UCSD-AML1 (cell line): ENCODE data around the gene IKZF3.
"Not testable (repeated sequence)": the region's sequence is repeated elsewhere in the genome, so short reads cannot be mapped to it uniquely, and the experiment has no call there.

ENCODE experiments used
- DNase-seq: peaks from one replicate; lab custom pipeline; 2025; ENCODE audit not compliant: unreplicated experiment; lab: John Stamatoyannopoulos, UW

The IKZF3 gene

GRCh38 chr17:39742126-39742855, 121.8 kb downstream of the IKZF3 start:
- no peak for DNase-seq

- DNase-seq = peak; percentile 74
Observed at GRCh38 chr17:39740357-39741111, 123.6 kb downstream of the IKZF3 start.

DNA sequence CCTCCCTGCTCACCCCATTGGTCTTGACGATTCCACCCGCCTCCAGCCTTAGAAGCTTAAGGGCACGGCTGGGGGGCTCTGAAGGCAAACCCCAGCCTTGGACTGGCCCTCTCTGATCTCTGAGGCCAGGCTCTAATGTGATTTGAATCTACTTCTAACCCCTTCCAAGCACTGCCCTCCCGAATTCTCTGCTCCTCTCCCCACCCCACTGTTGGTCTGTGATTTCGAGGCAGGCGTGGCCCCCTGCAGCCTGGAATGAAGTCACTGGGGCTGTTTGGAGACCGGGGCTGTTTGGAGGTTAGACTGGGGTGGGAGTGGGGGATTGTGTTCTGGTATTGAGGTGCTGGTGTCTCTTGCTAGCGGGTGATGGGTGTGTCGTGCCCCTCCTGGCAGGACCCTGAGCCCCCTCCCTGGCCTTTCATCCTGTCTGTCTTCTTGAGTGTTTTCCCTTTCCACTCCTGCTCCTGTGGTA, 124.2 kb downstream of the IKZF3 start:
- no peak for DNase-seq

GRCh38 chr17:39738983-39739884, 124.9 kb downstream of the IKZF3 start:
- DNase-seq = no peak

- DNase-seq = no peak
Observed at GRCh38 chr17:39738568-39738901, 125.6 kb downstream of the IKZF3 start.

- DNase-seq = no peak
Observed at GRCh38 chr17:39737760-39738567, 126.1 kb downstream of the IKZF3 start, which contains the start of gene GRB7. GRB7 (plus strand) TSS chr17:39737938; CDS start chr17:39742302, 4,364 bp downstream.

GRCh38 chr17:39737206-39737759, 126.8 kb downstream of the IKZF3 start:
- DNase-seq = no peak

DNA sequence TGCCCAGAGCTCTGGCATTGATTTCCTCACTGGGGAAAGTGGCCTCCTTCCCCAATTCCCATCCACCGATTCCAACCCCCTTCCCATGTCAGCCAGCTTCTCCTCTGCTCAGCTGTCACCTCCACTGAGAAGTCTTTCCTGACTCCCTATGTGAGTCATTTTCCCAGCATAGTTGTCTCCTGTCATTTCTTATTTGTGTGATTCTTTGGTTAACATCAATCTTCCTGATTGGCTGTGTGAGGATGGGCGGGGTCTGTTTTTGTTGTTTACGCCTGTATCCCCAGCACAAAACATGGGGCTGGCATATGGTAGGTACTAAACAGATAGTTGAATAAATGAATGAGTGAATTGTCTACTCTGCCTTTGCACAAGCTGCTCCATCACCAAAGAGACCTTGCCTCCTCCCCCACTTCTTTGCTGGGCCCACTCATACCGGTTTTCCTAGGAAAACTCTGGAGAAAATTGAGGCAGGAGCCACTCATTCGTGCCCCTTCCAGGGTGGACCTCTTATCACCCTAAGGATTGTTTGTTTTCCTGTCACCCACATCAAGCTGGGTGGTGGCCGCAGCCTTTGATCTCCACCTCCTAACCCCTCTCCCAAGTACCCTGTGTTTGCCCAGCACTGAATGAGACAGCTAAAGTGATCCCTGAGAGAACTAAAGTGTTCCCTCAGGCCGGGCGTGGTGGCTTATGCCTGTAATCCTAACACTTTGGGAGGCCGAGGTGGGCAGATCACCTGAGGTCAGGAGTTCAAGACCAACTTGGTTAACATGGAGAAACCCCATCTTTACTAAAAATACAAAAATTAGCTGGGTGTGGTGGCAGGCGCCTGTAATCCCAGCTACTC, 127.6 kb downstream of the IKZF3 start:
- no peak for DNase-seq

- no peak for DNase-seq
Observed at GRCh38 chr17:39735882-39736281, 128.2 kb downstream of the IKZF3 start.

- no peak for DNase-seq
Observed at GRCh38 chr17:39732586-39732985, 131.5 kb downstream of the IKZF3 start.

GRCh38 chr17:39730095-39730921, 133.8 kb downstream of the IKZF3 start, which contains the start of gene MIEN1:
MIEN1 (minus strand) TSS chr17:39730532; CDS start chr17:39730495, 37 bp downstream.
- DNase-seq = peak; percentile 93

- no peak for DNase-seq
Observed at GRCh38 chr17:39729280-39729851, 134.7 kb downstream of the IKZF3 start.

DNA sequence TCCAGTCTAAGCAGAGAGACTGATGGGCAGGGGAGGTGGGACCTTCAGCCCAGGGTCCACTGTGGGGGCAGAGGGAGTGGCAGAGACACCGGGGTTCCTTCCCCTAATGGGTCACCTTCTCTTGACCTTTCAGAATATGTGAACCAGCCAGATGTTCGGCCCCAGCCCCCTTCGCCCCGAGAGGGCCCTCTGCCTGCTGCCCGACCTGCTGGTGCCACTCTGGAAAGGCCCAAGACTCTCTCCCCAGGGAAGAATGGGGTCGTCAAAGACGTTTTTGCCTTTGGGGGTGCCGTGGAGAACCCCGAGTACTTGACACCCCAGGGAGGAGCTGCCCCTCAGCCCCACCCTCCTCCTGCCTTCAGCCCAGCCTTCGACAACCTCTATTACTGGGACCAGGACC, 136.6 kb downstream of the IKZF3 start:
- no peak for DNase-seq

GRCh38 chr17:39726617-39727016, 137.5 kb downstream of the IKZF3 start:
- no peak for DNase-seq

GRCh38 chr17:39725923-39726322, 138.2 kb downstream of the IKZF3 start:
- DNase-seq = not testable (repeated sequence)

GRCh38 chr17:39724731-39725130, 139.4 kb downstream of the IKZF3 start:
- no peak for DNase-seq

DNA sequence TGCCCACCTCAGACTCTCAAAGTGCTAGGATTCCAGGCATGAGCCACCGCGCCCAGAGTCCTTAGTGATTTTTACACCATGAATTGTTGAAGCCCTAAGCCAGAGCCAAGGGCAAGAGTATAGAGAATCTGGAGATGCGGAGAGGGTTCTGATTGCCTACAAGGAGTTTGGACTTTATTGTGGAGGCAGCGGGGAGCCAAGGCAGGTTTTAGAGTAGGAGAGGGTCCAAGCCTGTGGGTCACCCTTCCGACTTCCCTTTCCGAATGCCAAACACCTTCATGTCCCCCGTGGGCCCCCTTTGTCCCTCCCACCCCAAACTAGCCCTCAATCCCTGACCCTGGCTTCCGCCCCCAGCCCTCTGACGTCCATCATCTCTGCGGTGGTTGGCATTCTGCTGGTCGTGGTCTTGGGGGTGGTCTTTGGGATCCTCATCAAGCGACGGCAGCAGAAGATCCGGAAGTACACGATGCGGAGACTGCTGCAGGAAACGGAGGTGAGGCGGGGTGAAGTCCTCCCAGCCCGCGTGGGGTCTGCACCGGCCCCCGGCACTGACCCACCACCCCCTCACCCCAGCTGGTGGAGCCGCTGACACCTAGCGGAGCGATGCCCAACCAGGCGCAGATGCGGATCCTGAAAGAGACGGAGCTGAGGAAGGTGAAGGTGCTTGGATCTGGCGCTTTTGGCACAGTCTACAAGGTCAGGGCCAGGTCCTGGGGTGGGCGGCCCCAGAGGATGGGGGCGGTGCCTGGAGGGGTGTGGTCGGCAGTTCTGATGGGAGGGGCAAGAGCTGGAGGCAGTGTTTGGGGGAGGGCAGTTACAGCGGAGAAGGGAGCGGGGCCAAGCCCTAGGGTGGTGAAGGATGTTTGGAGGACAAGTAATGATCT, 140.9 kb downstream of the IKZF3 start:
- no peak for DNase-seq
